Fibroblast of peridontal ligament (primary cell): ENCODE data around the gene WDR17.
"Not testable (repeated sequence)": the region's sequence is repeated elsewhere in the genome, so short reads cannot be mapped to it uniquely, and the experiment has no call there.

Experiments used
- DNase-seq: peaks from one replicate; pipeline ENCODE4 v3.0.0-alpha.2; 2010; ENCODE audit errors: extremely low read depth

Gene WDR17

GRCh38 chr4:176191974-176192373, 126.3 kb downstream of the WDR17 start:
- peak; percentile 56 for DNase-seq

DNA sequence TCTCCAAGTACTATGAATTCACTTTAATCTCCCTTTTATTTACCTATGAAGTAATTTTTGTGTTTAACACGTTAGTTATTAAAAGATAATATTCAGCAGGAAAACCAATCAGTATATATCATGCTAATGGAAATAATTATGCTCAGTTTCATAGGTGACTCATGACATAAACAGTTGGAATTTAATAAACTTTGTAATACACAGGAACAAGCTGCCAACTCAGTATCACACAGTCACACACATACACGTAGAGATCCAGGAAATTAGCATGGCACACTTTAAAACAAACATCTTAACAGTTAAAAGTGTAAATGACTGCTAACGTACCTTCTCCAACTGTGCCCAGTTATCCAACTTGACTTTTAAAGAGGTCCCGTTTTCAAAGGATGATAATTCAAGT, 127.5 kb downstream of the WDR17 start:
- peak; percentile 43 for DNase-seq

DNA sequence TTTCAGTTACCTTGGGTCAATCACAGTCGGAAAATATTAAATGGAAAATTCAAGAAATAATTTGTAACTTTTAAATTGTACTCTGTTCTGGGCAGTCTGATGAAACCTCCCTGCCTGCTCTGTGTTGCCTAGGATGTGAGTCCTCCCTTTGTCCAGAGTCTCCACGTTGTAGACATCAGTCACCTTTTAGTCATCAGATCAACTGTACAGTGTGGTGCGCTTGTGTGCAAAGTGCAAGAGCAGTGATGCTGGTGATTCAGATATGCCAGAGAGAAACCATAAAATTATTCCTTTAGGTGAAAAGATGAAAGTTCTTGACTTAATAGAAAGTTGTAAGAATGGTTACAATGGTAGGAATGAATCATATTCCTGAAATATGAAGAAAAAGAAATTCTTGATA, 128.3 kb downstream of the WDR17 start:
- DNase-seq: peak; percentile 54

DNA sequence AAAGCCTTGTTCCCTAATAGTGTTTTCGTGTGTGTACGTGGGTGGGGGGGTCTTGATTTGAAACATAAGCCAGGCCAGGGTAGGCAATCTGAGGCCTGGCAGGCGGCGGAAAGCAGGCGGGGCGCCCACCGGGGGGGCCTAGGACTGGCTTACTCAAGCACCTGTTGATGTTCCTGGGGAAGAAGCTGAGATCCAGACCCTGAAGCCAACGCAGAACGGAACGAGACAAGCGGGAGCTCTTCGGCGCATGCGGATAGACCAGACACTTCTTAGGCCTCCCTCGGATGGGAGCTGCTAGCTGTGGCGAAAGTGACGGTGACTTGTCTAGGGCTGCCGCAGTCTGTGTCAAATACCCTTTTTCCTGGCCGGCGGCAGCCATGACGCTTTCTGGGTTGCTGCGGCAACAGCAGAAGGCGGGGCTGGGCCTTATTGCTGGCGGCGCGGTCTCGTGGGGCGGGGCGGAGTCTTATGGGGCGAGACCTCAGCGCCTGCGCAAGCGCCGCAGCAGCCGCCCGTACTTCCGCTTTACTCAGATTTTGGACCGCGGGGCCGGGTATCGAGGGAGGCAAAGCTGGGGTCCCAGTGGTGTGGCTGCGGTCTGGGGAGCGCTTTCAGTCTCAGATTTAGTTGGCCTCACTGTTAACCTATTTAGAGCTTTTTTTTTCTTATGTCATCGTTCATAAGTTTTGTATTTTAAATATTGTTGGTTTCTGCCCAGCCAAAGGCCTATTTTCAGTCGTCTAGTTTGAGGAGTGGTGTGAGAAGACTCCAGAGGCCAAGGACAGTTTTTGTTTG, 129.7 kb downstream of the WDR17 start, which contains the start of gene SPATA4:
TSS of gene SPATA4 (minus strand) at position 402 of the 795 bp plus-strand sequence. CDS start at position 379, 23 bp downstream.
- DNase-seq: peak; percentile 89

DNA sequence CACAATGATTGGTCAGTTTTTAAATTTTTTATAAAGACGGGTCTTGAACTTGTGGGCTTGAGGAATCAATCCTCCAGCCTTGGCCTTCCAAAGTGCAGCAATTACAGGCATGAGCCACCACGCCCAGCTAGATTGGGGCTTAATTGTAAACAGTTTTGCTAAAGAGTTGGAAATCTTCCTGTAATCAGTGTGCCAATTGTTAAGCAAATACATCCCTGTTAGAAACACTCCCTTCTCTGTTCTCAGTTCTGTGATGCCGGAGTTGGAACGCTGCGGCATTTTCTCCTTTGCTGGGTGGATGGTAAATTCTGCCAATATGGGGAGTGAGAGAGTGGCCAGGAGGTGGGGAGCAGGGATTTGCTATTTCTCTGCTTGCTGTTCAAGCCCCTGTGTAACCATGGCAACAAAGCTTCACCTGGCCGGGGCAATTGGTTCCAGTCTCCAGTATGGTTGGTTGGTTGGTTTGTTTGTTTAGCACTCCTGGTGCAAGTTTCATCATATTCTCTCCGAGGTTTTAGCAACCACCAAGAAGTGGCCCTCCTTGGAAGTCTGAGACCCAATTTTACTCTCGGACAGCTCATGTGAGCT, 132.8 kb downstream of the WDR17 start:
- no peak for DNase-seq

DNA sequence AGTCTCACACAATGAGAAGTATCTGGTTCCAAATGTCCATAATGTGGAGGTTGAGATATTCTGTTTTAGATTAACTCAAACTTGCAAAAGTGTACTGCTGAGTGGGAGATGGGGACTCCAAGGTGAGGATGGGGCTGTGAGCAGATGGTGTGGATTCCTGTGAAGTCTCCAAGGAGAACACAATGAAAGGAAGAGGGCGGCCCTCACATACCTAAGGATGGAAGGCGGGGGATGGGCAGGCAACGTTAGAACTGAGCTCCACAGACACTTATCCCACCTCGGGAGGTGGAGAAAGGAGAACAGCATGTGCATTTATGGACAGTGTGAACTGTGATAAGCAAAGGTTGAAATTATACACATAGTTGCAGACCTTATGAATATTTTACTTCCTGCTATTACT, 139.7 kb downstream of the WDR17 start:
- no peak for DNase-seq

GRCh38 chr4:176207839-176208238, 142.2 kb downstream of the WDR17 start:
- DNase-seq: no peak

GRCh38 chr4:176209535-176209934, 143.9 kb downstream of the WDR17 start:
- DNase-seq: no peak

- DNase-seq: no peak
Measured at GRCh38 chr4:176210101-176210500, 144.5 kb downstream of the WDR17 start.

DNA sequence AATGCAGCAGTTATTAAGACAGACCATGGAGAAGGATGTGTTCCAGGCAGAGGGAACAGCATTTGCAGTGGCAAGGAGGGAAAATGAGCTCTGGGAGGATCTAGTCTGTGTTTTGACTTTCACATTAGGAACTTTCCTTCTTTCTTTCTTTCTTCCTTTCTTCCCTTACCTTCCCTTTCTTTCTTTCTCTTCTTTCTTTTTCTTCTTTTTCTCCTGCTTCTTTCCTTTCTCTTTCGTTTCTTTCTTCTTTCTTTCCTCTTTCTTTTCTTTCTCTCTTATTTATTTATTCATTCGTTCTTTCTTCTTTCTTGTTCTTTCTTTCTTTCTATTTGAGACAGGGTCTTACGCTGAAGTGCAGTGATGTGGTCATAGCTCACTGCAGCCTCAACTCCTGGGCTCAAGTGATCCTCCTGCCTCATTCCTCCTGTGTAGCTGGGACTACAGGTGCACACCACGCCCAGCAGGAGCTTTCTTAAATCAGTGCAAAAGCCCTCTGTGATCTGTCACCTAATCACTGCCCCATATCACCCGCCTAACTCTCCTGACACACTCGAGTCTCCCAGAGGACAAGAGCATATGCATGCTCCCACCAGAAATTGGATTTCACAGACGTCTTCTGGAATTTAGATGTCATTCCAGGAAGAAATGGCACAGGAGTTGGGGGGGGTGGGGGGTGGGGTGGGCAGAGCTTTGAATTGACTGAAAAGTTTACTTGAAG, 145.1 kb downstream of the WDR17 start:
- no peak for DNase-seq

DNA sequence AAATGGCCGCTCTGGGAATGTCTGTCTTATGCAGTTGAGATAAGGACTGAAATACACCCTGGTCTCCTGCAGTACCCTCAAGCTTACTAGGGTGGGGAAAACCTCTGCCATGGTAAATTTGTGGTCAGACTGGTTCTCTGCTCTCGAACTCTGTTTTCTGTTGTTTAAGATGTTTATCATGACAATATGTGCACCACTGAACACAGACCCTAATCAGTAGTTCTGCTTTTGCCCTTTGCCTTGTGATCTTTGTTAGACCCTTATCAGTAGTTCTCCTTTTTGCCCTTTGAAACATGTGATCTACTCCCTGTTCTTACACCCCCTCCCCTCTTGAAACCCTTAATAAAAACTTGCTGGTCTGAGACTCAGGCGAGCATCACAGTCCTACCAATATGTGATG, 146.7 kb downstream of the WDR17 start:
- DNase-seq: not testable (repeated sequence)

GRCh38 chr4:176217510-176217909, 151.9 kb downstream of the WDR17 start:
- no peak for DNase-seq

- DNase-seq: no peak
Measured at GRCh38 chr4:176222149-176222548, 156.5 kb downstream of the WDR17 start.

DNA sequence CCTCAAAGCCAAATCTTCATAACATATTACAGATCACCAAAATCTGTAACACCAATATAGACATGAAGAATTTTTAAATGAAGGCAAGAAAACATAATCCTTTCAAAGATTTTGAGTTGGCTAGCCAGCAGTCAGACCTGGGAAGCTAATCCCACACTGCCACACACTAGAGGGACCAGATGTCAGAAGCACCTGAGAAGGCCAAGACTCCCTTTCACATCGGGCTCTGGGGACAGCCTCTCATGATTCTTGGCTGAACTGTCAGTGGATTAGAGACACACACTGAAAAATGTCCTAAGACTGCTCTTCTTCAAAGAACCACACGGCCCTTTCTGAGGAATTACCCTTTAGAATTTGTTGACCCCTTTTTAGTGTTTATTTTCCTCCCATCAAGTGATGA, 157.9 kb downstream of the WDR17 start:
- DNase-seq: no peak

DNA sequence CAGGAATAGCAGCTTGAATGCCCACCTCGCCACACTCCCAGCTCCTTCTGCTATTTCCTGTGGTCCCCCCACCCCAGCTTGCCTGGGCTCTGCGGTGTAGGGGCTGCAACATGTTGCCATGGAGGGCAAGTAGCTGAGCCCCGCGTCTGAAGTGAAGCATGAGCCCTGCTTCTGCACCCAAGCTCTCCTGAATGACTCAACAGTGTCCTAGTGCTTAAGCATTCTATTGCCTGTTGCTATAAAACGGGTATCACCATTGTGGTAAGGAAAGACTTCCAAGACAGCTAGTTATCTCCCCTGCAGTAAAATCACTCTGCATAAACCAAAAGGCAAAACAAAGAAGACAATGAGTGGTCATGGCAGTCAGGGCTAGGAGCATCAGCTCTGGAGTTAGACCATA, 161.1 kb downstream of the WDR17 start:
- DNase-seq: peak; percentile 28

- no peak for DNase-seq
Measured at GRCh38 chr4:176229645-176230044, 164.0 kb downstream of the WDR17 start.
